Uterus (tissue), 2 donors: ENCODE results near the gene ADIPOR2.

ENCODE experiments used
- CTCF ChIP-seq, 4 experiments: fragments of 200-600 bp in 2 of 4; fragments of 450-650 bp in 2 of 4; sonication (generic) in 2 of 4; IDR thresholded peaks; one replicate each; pipeline ENCODE4 v1.5.1; 2016 to 2019; ENCODE audit warnings: antibody characterized with exemption in 4 of 4, mild to moderate bottlenecking in 2 of 4, moderate library complexity in 1 of 4
- POLR2A ChIP-seq, 2 donors: fragments of 450-650 bp; IDR thresholded peaks; one replicate each; pipeline ENCODE4 v1.6.1; 2016; ENCODE audit warnings: antibody characterized with exemption in 2 of 2, mild to moderate bottlenecking in 1 of 2, moderate library complexity in 1 of 2

GRCh38 chr12:1822699-1823098 is 131.8 kb downstream of the ADIPOR2 start:
- no peak for TF ChIP-seq CTCF (IDR thresholded peaks at IDR 0.05)
- TF ChIP-seq POLR2A (IDR thresholded peaks at IDR 0.05): no peak
